ENCODE results near the gene CILP2.
A peak's percentile ranks its signal among the peaks of the same experiment; 100 is the strongest.

The CILP2 gene

GRCh38 chr19:19517235-19517619 lies 20.8 kb upstream of the CILP2 start:
- Mint-ChIP-seq H3K4me3 (peak overlapping the region; percentile 95 to 99 (median 99)), H3K27me3 (ENCODE audit: low read depth) (no peaks in the 10 kb centered on the region), H3K4me1 (peaks cover 6% of the 10 kb centered on the region), H3K27ac (no peak overlapping the region), H3K9me3 (no peaks in the 10 kb centered on the region), H3K36me3 (ENCODE audit: low read depth) (peaks cover 26% of the 10 kb centered on the region)
- TF ChIP-seq CTCF (IDR thresholded peaks at IDR 0.05; ENCODE audit: unreplicated experiment in 3 of 3): no peak

- Mint-ChIP-seq H3K27ac (no peak overlapping the region), H3K4me1 (peaks cover 4% of the 10 kb centered on the region), H3K4me3 (no peak overlapping the region), H3K27me3 (ENCODE audit: low read depth) (no peaks in the 10 kb centered on the region), H3K9me3 (no peaks in the 10 kb centered on the region), H3K36me3 (ENCODE audit: low read depth) (peaks cover 30% of the 10 kb centered on the region)
- no peak for TF ChIP-seq CTCF (IDR thresholded peaks at IDR 0.05; ENCODE audit: unreplicated experiment in 3 of 3)
Observed at GRCh38 chr19:19520989-19521388, 17.1 kb upstream of the CILP2 start.

- H3K4me1 Mint-ChIP-seq: no peaks in the 10 kb centered on the region
- no peaks in the 10 kb centered on the region for H3K27me3 Mint-ChIP-seq (ENCODE audit: low read depth)
- no peak overlapping the region for H3K4me3 Mint-ChIP-seq
- TF ChIP-seq CTCF (IDR thresholded peaks at IDR 0.05; ENCODE audit: unreplicated experiment in 3 of 3): no peak
- H3K9me3 Mint-ChIP-seq: no peaks in the 10 kb centered on the region
- H3K36me3 Mint-ChIP-seq (ENCODE audit: low read depth): peaks cover 29% of the 10 kb centered on the region
- no peak overlapping the region for H3K27ac Mint-ChIP-seq
Observed at GRCh38 chr19:19523177-19523576, 14.9 kb upstream of the CILP2 start.

GRCh38 chr19:19524053-19524452 lies 14.0 kb upstream of the CILP2 start:
- H3K4me3 Mint-ChIP-seq: no peak overlapping the region
- H3K9me3 Mint-ChIP-seq: no peaks in the 10 kb centered on the region
- no peak for TF ChIP-seq CTCF (IDR thresholded peaks at IDR 0.05; ENCODE audit: unreplicated experiment in 3 of 3)
- no peaks in the 10 kb centered on the region for H3K27me3 Mint-ChIP-seq (ENCODE audit: low read depth)
- peaks cover 31% of the 10 kb centered on the region for H3K36me3 Mint-ChIP-seq (ENCODE audit: low read depth)
- no peak overlapping the region for H3K27ac Mint-ChIP-seq
- H3K4me1 Mint-ChIP-seq: no peaks in the 10 kb centered on the region

GRCh38 chr19:19525611-19526380 lies 12.3 kb upstream of the CILP2 start:
- peaks cover 20% of the 10 kb centered on the region for H3K36me3 Mint-ChIP-seq (ENCODE audit: low read depth)
- H3K4me3 Mint-ChIP-seq: peak overlapping the region in 2 of 3 experiments; percentile 5 to 41

More at GRCh38 chr19:19525611-19526380, 12.3 kb upstream of the CILP2 start:
- peak overlapping the region; percentile 68 to 91 (median 70) for H3K27ac Mint-ChIP-seq
- no peaks in the 10 kb centered on the region for H3K27me3 Mint-ChIP-seq (ENCODE audit: low read depth)
- H3K9me3 Mint-ChIP-seq: no peaks in the 10 kb centered on the region
- H3K4me1 Mint-ChIP-seq: peaks cover 3% of the 10 kb centered on the region
- no peak for TF ChIP-seq CTCF (IDR thresholded peaks at IDR 0.05; ENCODE audit: unreplicated experiment in 3 of 3)
